Stimulated activated CD4-positive, alpha-beta T cell treated with anti-CD3 and anti-CD28 coated beads, Interleukin-1b, Interleukin-23, amount 100 ng/mL, for 24 hours (primary cell): Measurements from ENCODE around the gene TSPAN17.
A peak's percentile ranks its signal among the peaks of the same experiment; 100 is the strongest.
"Not testable (repeated sequence)": the region's sequence is repeated elsewhere in the genome, so short reads cannot be mapped to it uniquely, and the experiment has no call there.

Experiments used
- DNase-seq, 4 experiments: peaks; one replicate each; pipeline ENCODE4 v3.0.0-alpha.2; 2020; ENCODE audit warnings: low read depth in 4 of 4, low spot score in 1 of 4

The TSPAN17 gene

GRCh38 chr5:176647030-176647842 is at the start of gene TSPAN17:
Gene TSPAN17, plus strand, starts transcription at chr5:176647484. Its CDS starts 132 bp downstream, at chr5:176647616.
- peak; percentile 98 to 100 (median 99) for DNase-seq

GRCh38 chr5:176599749-176600430 is 47.4 kb upstream of the TSPAN17 start:
- DNase-seq, result not testable (repeated sequence)

GRCh38 chr5:176601901-176602482 is 45.3 kb upstream of the TSPAN17 start:
- DNase-seq, result no peak

- no peak for DNase-seq
Observed at GRCh38 chr5:176603091-176603490, 44.2 kb upstream of the TSPAN17 start.

- no peak for DNase-seq
Observed at GRCh38 chr5:176606032-176606431, 41.3 kb upstream of the TSPAN17 start.

- no peak for DNase-seq
Observed at GRCh38 chr5:176606875-176607274, 40.4 kb upstream of the TSPAN17 start.

GRCh38 chr5:176608142-176608705 is 39.1 kb upstream of the TSPAN17 start:
- no peak for DNase-seq

GRCh38 chr5:176608937-176609723 is 38.2 kb upstream of the TSPAN17 start:
- no peak for DNase-seq

GRCh38 chr5:176609724-176610434 is 37.4 kb upstream of the TSPAN17 start, which contains the start of gene GPRIN1:
Gene GPRIN1, minus strand, starts transcription at chr5:176610156. Its CDS starts 10,322 bp downstream, at chr5:176599834.
- peak in 2 of 4 experiments; percentile 44 to 46 for DNase-seq

GRCh38 chr5:176610435-176610773 is 36.9 kb upstream of the TSPAN17 start:
- DNase-seq, result no peak

GRCh38 chr5:176611435-176611834 is 35.8 kb upstream of the TSPAN17 start:
- no peak for DNase-seq

GRCh38 chr5:176612008-176612407 is 35.3 kb upstream of the TSPAN17 start:
- no peak for DNase-seq

- no peak for DNase-seq
Observed at GRCh38 chr5:176612855-176613254, 34.4 kb upstream of the TSPAN17 start.

GRCh38 chr5:176614805-176615478 is 32.3 kb upstream of the TSPAN17 start:
- no peak for DNase-seq

- DNase-seq, result no peak
Observed at GRCh38 chr5:176616511-176616910, 30.8 kb upstream of the TSPAN17 start.

GRCh38 chr5:176618783-176619182 is 28.5 kb upstream of the TSPAN17 start:
- no peak for DNase-seq

GRCh38 chr5:176619203-176619568 is 28.1 kb upstream of the TSPAN17 start:
- peak; percentile 39 to 86 (median 60) for DNase-seq

- DNase-seq, result no peak
Observed at GRCh38 chr5:176619569-176620332, 27.5 kb upstream of the TSPAN17 start.
